GM18909 (cell line): ENCODE measurements around the gene MIDN.

Experiments used
- ATAC-seq: cut with Tn5 transposase; IDR thresholded peaks from one replicate; pipeline ENCODE4 v1.9.1; 2021; ENCODE audit warnings: mild to moderate bottlenecking; ENCODE audit not compliant: unreplicated experiment, poor library complexity

Gene MIDN

GRCh38 chr19:1256646-1257474 lies 8.5 kb downstream of the MIDN start:
- no peak for ATAC-seq

- ATAC-seq = no peak
Observed at GRCh38 chr19:1257475-1258162, 9.2 kb downstream of the MIDN start.

- ATAC-seq = no peak
Observed at GRCh38 chr19:1258163-1258492, 9.7 kb downstream of the MIDN start.

GRCh38 chr19:1258707-1259205 lies 10.4 kb downstream of the MIDN start:
- ATAC-seq = no peak

DNA sequence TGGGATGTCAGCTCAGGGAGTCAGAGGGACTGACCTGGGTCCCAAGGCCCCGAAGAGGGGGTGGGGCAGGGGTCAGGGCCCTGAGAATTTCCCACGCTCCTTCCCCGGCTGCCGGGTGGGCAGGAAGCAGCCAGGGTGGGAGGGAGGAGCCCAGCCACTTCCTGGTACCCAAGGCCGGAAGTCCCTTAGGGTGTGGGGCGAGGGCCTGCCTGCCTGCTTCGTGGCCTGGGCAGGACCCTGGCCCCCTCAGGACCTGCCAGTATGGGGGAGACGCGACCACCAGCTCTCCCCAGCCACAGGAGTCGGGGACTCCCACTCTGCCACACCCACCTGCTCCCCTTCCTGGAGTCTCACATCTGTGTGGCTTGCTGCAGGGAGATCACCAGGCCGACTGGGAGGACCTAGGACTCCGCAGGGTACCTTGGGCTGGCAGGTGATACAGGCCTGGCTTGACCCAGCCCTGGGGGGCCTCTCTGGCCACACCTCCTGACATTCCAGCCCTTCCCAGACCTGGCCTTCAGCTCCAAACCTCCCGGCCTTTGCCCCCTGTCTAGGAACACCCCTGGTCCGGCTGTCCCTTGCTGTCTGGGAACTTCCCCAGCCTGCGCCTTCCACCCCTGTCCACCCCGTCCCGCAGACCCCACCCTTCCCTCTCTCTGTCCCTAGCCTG lies 11.0 kb downstream of the MIDN start:
- ATAC-seq = peak; percentile 34

- peak; percentile 16 for ATAC-seq
Observed at GRCh38 chr19:1259876-1260748, 11.7 kb downstream of the MIDN start.

- peak; percentile 62 for ATAC-seq
Observed at GRCh38 chr19:1260749-1261537, 12.6 kb downstream of the MIDN start.

DNA sequence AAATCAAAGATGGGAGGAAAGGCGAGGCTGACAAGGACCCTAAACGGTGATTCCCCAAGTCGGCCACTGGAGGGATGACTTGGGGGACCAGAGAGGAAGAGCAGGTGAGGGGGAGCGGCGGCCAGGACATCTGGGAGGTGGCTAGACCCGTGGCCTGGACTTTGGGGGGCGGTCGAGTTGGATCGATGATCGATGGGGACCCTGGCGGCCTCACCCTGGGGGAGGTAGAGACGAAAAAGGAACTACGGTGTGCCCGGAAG lies 13.1 kb downstream of the MIDN start:
- ATAC-seq = no peak

DNA sequence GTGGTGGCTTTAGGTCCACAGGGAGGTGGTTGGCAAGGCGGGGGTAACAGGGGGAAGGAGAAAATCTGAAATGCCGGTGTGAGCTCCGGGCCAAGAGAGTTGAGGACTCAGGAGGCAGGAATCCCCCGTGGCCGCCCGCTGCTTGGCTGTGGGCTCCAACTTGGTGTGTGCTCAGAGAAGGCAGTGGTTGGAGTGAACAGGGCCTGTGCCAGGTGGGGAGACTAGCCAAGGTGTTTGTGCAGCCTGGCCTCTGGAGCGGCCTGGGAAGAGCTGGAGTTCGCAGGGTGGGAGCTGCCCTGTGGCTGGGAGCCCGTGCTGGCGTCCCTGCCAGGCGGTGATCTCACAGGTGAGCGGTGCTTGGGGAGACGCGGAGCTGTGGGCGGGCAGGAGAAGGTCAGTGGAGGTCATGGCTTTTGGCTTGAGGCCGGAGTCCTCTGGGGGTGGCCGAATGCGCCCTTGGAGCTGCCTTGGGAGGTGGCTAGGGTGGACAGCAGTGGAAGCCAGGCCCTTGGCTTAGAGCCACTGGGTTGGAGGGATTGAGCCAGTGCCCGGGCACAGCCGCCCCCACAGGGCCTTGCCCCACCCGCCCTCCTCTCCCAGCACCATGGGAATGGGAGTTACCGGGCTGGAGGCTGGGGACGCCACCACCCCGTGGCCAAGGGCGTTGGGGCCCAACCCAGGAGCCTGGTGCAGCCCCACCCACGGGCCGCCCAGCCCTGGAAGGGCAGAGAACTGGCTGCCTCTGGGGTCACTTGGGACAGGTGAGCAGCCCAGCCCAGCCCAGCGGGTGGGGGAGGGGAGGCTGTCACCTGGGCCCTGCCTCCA lies 13.6 kb downstream of the MIDN start:
- ATAC-seq = no peak

DNA sequence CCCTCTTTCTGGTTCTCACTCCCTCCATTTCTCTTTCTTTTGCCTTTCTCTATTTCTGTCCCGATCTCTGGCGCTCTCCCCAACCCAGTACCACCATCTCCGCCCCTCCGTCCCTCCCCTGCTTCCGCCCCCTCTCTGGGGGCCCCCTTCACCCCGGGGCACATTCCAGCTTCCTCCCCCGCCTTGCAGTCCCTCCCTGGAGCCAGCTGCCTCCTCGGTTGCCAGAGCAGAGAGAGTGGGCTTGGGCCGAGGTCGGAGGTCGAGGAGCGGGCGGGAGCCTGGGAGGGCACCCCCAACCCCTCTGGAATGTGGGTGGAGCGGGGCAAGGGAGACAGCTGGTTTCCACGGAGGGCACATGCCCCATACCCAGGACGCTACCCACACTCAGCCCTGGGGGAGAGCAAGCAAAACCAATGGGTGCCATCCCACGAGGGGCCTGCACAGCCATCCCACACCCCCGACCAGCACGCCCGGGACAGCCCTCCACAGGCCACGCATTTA lies 14.3 kb downstream of the MIDN start:
- no peak for ATAC-seq

DNA sequence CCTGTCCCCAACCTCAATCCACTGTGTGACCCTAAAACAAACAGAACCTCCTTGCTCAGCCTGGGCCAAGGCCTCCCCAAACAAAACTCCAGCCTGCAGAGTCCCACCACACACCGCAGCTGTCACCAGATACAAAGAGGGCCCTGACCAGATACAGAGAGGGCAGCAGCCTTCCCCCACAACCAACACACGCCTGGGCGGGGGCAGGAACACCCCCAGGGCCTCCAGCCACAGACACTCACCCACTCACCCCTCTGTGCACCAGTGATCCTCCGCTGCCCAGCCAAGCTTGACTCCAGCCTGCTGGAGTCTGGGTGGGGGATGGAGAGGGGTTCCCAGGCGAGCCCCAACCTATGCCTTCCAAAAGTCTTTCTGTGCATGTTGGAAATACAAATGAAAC lies 14.8 kb downstream of the MIDN start:
- no peak for ATAC-seq

DNA sequence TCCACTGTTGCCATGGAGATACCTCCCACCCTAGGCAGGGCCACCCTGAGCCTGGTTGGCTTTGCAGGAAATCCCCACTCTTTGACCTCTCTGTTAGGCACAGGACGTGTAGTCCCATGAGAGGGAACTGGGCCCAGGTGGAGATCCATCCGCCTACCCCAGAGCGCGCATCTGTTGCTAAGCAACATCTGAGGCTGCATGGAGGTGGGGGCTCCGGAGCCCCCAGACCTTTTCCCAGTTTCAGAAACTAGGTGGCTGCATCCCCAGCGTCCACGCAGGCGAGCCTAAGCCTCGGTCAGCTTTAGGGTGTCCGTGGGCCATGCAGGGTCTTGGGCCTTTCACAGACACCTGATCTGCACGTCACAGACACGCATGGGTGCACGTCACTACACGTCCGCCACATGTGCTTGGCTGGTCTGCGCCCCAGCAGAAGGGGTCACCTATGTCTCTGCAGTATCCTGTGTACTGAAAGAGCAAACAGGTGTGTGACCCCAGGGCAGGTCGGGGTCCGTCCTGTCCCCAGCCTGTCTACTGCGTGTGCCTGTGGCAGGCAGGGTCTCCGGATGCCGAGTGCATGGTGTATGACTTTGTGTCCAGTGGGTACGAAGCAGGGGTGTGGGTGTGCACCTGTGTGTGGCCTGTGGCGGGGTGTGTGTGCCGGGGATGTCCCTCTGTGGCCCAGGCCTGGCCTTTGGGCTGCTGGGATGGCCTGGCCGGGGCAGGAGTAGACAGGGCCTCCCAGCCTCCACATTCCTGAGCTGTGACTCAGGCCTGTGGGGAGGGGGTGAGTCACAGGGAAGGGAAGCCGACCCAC lies 16.6 kb downstream of the MIDN start:
- no peak for ATAC-seq

GRCh38 chr19:1265615-1266128 lies 17.3 kb downstream of the MIDN start:
- no peak for ATAC-seq

DNA sequence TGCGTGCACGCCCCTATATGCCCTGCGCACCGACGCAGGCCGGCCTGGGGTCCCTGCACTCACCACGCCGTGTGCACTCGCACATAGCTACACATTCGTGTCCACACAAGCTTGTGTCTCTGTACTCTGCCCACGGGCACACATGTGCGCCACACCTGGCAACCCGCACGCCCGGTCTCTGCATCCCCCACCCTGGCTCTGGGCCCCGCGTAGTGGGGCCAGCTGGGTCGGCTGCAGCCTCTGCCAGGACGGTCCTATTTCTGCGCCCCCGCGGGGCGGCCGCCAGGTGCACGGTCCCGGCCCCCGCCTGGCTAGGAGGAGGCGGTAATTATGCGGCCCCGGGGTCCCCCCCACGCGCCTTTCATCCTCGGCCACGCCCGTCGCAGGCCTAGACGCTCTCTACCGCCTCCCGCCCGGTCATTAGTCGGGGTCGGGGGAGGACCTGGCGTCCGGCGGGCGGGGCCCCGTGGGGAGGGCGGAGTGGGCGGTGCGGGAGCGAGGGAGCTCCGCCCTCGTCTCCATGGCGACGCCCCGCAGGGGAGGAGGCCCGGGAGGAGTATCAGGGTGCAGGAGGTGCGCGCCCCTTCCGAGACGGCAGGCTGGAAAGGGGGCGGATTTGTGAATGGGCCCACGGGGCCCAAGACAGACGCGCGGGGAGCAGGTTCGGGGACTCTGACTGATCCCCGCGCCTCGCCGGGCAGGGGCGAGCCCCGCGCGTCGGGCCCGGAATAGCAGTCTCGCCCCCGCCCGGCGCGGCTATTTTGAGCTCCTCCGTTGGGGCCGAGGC lies 17.9 kb downstream of the MIDN start:
- peak; percentile 33 for ATAC-seq

- ATAC-seq = peak; percentile 21
Observed at GRCh38 chr19:1266916-1267476, 18.6 kb downstream of the MIDN start.

GRCh38 chr19:1267477-1268225 lies 19.3 kb downstream of the MIDN start:
- no peak for ATAC-seq
